ENCODE results near the gene CDK1. TPM values are rescaled to one million over a fixed set of nuclear protein-coding genes. Genes with fewer than 3 reads are reported as not detected.

CDK1 gene
- total RNA-seq, 1 donor from 2014 or later: 10.4 TPM

DNA sequence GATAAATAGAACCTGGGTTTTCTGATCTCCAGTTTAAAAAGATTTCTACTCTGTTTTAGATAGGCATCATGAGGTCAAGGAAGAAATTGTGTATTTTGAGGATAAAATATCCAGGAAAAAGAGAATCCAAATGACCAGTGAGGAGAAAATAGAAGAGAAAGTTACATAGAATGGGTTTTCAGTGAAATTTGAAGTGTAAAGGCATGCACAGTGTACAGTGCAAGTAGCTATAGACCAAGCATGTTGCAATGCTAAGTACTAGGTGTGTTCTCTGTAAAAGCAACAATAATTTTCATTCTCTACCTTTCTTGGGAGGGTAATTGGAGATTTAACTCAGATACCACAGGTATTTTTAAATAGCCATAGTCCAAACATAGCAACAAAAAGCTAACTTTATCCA is 22.6 kb downstream of the CDK1 start:
- DNase-seq: no peak
- H3K27me3 Mint-ChIP-seq (ENCODE audit: unreplicated experiment): peaks cover 4% of the 10 kb centered on the region
- TF ChIP-seq CTCF (IDR thresholded peaks at IDR 0.05; ENCODE audit: partially characterized antibody, unreplicated experiment): no peak
- no peak overlapping the region for H3K4me3 Mint-ChIP-seq (ENCODE audit: unreplicated experiment)
- no peaks in the 10 kb centered on the region for H3K36me3 Mint-ChIP-seq (ENCODE audit: unreplicated experiment)
- H3K4me1 Mint-ChIP-seq (ENCODE audit: low read depth, unreplicated experiment): no peaks in the 10 kb centered on the region
- H3K9me3 Mint-ChIP-seq (ENCODE audit: unreplicated experiment): no peaks in the 10 kb centered on the region
- no peak overlapping the region for H3K27ac Mint-ChIP-seq (ENCODE audit: unreplicated experiment)

DNA sequence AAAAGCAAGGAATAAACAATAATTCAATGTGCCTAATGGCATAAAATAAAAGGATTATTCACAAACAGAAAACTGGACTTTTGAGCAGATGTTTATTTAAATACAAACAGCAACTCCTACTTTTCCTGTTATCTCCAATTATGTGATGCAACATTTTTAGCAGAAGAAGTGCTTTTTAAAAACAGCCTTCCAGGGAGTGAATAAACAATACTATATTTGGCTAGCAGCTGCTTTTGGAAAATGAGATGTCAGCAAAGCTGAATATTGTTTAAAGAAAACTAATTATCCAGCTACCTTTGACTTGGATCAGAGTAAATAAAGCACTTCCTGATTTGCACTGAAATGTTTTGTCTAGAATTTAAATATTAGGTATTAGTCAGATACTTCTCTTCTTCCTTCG is 23.2 kb downstream of the CDK1 start:
- Mint-ChIP-seq H3K9me3 (ENCODE audit: unreplicated experiment) (peaks cover 1% of the 10 kb centered on the region), H3K4me1 (ENCODE audit: low read depth, unreplicated experiment) (no peaks in the 10 kb centered on the region), H3K36me3 (ENCODE audit: unreplicated experiment) (no peaks in the 10 kb centered on the region), H3K4me3 (ENCODE audit: unreplicated experiment) (no peak overlapping the region), H3K27me3 (ENCODE audit: unreplicated experiment) (peaks cover under 1% of the 10 kb centered on the region), H3K27ac (ENCODE audit: unreplicated experiment) (no peak overlapping the region)
- TF ChIP-seq CTCF (IDR thresholded peaks at IDR 0.05; ENCODE audit: partially characterized antibody, unreplicated experiment): no peak
- no peak for DNase-seq

- Mint-ChIP-seq H3K4me3 (ENCODE audit: unreplicated experiment) (no peak overlapping the region), H3K27me3 (ENCODE audit: unreplicated experiment) (no peaks in the 10 kb centered on the region), H3K9me3 (ENCODE audit: unreplicated experiment) (peaks cover 1% of the 10 kb centered on the region), H3K27ac (ENCODE audit: unreplicated experiment) (no peak overlapping the region), H3K36me3 (ENCODE audit: unreplicated experiment) (no peaks in the 10 kb centered on the region), H3K4me1 (ENCODE audit: low read depth, unreplicated experiment) (no peaks in the 10 kb centered on the region)
- TF ChIP-seq CTCF (IDR thresholded peaks at IDR 0.05; ENCODE audit: partially characterized antibody, unreplicated experiment): no peak
- DNase-seq: no peak
These were observed 25.2 kb downstream of the CDK1 start for GRCh38 chr10:60803433-60803832.

DNA sequence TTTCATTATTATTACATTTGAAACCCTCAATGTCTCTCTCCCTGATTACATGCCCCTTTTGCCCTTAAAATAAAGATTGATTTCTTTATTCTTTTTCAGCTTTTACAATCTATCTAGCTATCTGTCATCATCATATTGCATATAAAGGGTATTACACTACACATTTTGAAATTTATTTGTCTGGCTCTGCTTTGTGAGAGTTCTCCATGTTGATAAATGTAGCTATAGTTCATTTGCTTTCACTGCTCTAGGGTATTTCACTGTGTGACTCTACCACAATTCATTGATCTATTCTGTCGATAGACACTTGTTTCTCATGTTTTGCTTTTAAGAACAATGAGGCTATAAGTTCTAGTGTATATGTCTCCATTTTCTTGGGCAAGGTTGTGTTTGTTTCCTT is 25.6 kb downstream of the CDK1 start:
- peaks cover 1% of the 10 kb centered on the region for H3K9me3 Mint-ChIP-seq (ENCODE audit: unreplicated experiment)
- DNase-seq: no peak
- H3K36me3 Mint-ChIP-seq (ENCODE audit: unreplicated experiment): no peaks in the 10 kb centered on the region
- H3K27me3 Mint-ChIP-seq (ENCODE audit: unreplicated experiment): no peaks in the 10 kb centered on the region
- no peak overlapping the region for H3K27ac Mint-ChIP-seq (ENCODE audit: unreplicated experiment)
- TF ChIP-seq CTCF (IDR thresholded peaks at IDR 0.05; ENCODE audit: partially characterized antibody, unreplicated experiment): no peak
- no peak overlapping the region for H3K4me3 Mint-ChIP-seq (ENCODE audit: unreplicated experiment)
- H3K4me1 Mint-ChIP-seq (ENCODE audit: low read depth, unreplicated experiment): no peaks in the 10 kb centered on the region

DNA sequence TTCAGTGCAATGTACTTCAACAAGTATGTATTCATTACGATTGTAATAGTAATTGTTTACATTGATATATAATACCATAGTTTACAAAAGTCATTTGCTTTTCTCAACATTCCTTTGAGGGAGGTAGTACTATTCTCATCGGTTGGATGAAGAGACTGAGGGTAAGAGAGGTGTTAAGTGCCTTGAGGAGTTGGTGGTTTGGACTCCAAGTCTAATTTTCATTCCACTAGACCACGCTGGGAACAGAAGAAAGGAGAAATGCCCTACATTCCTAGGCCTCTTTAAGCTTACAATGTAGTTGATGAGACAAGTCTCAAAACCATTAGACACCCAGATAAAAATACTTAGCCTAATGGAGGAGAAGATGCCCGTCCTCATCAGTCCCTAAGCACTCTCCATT is 28.6 kb downstream of the CDK1 start:
- no peak for TF ChIP-seq CTCF (IDR thresholded peaks at IDR 0.05; ENCODE audit: partially characterized antibody, unreplicated experiment)
- Mint-ChIP-seq H3K27ac (ENCODE audit: unreplicated experiment) (no peak overlapping the region), H3K4me1 (ENCODE audit: low read depth, unreplicated experiment) (no peaks in the 10 kb centered on the region), H3K36me3 (ENCODE audit: unreplicated experiment) (no peaks in the 10 kb centered on the region), H3K9me3 (ENCODE audit: unreplicated experiment) (peaks cover 1% of the 10 kb centered on the region), H3K27me3 (ENCODE audit: unreplicated experiment) (no peaks in the 10 kb centered on the region), H3K4me3 (ENCODE audit: unreplicated experiment) (no peak overlapping the region)
- DNase-seq: no peak
